HG03378 (cell line): ENCODE data around the gene ASB4.
"Not testable (repeated sequence)": the region's sequence is repeated elsewhere in the genome, so short reads cannot be mapped to it uniquely, and the experiment has no call there.

ENCODE experiments used
- ATAC-seq: cut with Tn5 transposase; IDR thresholded peaks from one replicate; pipeline ENCODE4 v1.9.1; 2021; ENCODE audit warnings: mild to moderate bottlenecking, moderate library complexity; ENCODE audit not compliant: unreplicated experiment

ASB4 gene

GRCh38 chr7:95478272-95479037, 7.3 kb upstream of the ASB4 start:
- ATAC-seq, result no peak

DNA sequence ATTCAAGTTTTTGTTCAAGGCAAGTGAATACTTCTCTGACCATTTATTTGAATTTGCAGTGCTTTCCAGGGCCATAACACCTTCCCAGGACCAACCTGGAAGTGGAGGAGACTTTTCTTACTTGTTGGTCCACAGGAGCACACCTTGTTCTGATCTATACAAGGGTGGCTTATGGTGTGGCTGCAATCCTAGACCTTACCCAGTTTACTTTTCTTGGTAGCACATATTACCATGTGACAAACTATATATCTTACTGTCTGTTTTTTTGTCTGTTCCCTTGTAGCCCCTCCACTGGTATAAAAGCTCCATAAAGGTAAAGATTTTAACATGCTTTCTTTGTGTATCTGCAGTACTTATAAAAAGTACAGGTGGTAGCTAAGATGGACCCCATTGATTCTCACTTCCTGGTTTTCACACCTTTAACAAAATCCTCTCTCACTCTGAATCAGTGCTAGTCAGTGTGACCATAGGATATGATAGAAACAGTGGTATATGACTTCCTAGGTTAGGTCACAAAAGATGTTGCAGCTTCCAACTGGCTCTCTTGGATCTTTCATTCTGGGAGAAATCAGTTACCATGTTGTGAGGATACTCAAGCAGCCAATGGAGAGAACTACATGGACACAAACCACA, 5.6 kb upstream of the ASB4 start:
- ATAC-seq, result peak; percentile 79

GRCh38 chr7:95481271-95482165, 4.2 kb upstream of the ASB4 start:
- no peak for ATAC-seq

DNA sequence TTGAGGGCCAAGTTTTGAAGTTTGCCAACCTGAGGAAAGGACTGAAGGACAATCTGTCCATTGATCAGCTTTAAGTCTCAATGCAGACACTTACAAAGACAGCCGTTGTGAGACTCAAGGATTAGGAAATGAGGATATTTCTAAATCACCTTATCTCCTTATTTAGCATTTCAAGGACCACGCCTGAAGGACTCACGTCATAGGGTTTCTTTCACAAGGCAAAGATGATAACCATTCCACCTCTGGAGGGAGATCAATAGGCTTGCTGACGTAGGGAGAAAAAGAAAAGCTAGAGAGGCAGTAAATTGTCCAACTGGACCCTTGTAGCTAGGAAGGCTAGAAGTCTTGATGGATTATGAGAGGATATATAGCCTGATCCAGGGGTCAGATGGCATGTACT, 3.3 kb upstream of the ASB4 start:
- no peak for ATAC-seq

GRCh38 chr7:95490231-95490762, 4.6 kb downstream of the ASB4 start:
- no peak for ATAC-seq

DNA sequence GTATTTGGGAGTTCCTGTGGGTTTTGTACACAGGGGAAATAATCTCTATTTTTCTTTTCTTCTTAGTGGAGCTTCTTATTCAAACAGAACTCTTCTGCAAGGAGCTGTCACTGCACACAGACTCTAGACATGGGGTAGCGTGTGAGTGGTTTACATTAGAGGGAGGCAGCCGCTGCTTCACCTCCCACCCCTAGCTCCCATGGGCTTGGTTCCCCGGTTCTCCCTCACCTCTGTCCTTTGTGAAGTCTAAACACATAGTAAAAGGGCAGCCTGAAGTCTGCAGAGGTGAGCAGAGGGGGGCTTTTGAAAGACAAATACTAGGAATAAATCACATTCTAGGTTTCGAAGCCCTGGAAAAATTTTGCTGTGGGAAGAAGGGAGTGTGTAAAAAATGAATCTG, 5.5 kb downstream of the ASB4 start:
- no peak for ATAC-seq

DNA sequence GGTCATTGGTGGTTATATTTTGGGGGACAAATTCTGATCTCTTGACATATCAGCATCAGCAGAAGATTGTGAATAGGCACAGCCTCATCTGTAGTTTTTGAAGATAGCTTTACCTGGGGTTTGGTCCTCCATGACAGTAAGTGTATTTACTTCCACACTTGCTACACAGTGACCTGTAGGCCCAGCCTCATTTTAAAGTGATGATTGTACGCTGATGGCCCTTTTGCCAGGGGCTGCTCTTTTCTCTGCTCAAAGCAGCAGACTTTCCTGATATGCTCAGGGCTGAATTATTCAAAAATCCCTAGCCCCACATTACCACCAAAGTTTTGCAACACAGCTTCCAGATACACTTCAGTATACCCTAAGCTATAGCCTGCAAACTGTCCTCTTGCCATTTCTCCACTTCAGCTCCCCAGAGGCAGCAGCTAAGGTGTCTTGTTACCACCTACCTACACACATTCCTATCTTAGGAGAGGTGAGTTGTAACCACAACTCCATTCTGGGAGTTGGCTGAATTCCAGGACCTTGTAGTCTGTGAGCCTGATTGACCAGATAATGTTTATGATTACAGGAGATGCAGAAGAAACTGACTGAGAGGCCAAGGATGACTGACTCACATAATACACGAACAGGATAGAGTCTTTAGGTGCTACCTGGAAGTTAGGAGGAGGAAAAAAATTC, 6.0 kb downstream of the ASB4 start:
- ATAC-seq, result no peak

DNA sequence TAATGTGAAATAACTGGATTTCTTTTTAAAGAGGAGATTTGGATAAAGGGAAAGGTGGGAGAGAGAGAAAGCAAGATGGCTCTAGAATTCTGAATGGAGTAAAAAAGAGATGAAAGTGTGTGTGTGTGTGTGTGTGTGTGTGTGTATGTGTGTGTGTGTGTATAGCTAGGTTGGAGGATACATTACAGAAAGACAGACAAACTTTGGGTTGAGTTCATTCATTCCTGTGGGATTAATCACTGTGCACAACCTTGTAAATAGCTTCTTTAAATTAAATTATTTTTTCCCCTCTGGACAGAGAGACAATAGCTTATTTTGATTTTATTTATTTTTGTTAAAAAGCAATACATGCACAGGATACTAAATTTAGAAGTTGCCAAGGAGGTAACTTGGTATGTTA, 7.5 kb downstream of the ASB4 start:
- ATAC-seq, result no peak

GRCh38 chr7:95493844-95494243, 8.1 kb downstream of the ASB4 start:
- no peak for ATAC-seq

DNA sequence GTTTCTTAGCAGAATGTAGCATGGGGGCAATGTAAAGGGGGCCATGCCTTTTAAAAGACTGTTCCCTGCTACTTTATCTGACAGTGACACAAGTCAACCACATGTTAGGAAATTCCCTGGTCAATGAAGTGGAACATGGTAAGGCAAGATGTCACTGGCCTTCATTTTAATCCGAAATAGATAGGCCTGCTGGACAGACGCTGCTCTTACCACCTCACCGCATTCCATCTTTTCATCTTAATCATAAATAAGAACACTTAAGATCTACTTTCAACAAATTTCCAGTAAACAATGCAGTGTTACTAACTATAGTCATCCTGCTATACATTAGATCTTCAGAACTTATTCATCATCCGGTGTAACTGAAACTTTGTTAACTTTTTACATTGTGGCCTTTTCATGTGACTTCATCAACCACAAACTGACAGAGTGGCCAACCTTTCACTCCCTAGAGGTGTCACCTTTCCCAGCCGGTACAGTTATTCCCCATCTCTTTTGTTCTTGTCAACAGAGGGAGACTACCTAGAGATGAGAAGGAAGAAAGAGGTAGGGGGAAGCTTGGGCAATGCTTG, 15.6 kb downstream of the ASB4 start:
- ATAC-seq, result peak; percentile 94

GRCh38 chr7:95502403-95502802, 16.7 kb downstream of the ASB4 start:
- ATAC-seq, result no peak

GRCh38 chr7:95503271-95504131, 17.8 kb downstream of the ASB4 start:
- no peak for ATAC-seq

DNA sequence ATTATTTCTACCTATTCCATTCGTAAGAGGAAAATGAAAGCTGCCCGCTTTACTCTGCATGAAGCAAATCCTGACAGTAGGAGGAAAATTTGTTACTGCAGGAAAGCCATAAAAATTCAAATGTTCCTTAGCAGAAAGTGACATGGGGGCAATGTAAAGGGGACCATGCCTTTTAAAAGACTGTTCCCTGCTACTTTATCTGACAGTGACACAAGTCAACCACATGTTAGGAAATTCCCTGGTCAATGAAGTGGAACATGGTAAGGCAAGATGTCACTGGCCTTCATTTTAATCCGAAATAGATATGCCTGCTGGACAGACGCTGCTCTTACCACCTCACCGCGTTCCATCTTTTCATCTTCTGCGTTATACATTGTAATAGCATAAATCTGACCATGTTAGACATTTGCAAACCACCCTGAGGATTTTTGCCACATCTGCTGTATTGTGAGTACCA, 18.4 kb downstream of the ASB4 start:
- ATAC-seq, result not testable (repeated sequence)

DNA sequence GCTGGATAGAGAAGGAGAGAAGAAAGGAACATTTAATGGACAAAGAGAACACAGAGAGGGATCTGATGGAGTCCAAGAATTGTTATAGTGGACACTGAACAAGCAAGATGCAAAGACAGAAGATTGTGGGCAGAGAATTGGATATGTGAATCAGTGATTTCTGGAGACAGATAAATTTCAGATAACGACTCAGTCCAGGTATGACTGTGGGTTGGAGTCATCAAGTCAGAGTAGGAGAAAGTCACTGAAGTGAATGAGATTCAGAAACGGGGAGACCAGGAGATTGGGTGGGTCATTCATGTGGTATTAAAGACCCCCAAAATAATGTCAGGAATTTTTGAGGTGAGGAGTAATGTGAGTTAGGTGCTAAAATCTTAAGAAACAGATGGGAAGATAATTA, 23.0 kb downstream of the ASB4 start:
- ATAC-seq, result no peak

DNA sequence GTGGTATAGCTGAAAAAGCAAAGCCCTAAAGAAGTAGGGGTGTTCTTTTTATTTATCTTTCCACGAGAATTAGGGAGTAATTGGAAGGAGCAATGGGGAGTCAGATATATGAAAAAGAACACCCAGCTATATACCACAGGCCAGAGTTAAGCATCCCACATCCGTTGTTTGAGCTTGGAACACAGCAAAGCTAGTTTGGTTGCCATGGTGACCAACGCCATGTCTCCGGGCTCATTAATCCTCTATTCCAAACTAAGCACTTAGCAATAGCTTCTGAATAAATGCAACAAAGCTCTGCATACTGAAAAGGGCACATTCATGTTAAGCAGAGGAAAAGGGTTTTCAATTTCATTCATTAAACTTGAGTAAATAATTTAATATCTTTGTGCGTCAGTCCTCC, 23.5 kb downstream of the ASB4 start:
- ATAC-seq, result peak; percentile 41

- peak; percentile 89 for ATAC-seq
These were observed 26.0 kb downstream of the ASB4 start for GRCh38 chr7:95511716-95512260.

DNA sequence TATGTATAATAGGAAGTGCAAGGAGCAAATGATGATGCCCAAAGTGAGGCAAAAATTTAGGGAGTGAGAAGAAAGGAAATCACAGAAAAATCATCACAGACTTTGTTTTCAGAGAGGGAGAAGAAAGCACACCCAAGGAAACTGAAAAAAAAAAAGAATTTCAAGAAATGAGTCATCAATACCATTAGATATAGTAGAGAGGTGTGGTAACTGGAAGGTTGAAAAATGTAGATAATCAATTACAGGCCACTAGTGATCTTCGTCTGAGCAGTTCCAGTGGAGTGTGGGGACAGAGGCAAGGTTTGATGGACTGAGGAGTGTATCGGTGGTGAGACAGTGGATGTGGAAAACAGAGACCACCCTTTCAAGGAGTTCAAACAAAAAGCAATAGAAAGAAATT, 31.7 kb downstream of the ASB4 start:
- peak; percentile 89 for ATAC-seq

DNA sequence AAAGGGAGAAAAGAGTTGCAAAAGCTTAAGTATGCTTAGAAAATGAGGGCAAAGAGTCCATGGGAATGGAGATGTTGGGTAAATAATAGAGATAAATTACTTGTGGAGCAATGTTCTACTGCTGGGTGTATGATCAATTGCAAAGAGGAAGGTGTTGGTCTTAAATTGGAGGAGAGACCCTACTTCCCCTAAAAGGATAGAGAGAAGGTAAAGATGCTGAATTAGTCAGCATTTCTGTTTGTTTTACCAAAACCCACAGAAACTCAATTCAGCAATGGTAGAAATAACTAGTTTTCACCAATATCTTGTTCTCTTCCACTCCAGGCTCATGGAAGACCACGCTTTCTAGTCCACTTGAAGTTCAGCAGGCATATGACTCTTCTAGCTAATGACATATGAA, 32.1 kb downstream of the ASB4 start:
- peak; percentile 43 for ATAC-seq

DNA sequence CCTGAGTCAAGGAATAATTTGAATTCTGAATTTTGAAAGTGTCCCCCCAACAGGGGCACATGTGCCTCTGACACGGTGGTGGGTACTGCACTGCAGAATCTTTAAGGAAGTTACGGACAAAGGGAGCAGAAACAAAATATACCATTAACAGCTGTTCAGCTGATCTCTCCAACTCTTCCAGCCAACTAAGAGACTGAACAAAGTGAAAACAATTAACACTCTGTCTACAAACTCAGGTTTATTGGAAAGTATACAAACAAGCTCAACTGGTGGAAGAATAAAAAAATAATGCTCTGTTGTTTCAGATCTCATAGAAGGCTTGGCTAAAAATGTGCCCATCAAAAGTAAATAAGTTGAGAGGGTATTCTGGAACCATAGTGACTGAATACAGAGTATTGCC, 34.4 kb downstream of the ASB4 start:
- ATAC-seq, result no peak
